PFSK-1 (cell line): ENCODE data around the gene ADAM23.

ENCODE experiments used
- FOXP2 ChIP-seq: optimal IDR thresholded peaks from 2 replicates; pipeline ENCODE3; 2011; ENCODE audit warnings: borderline replicate concordance, control low read depth, inconsistent platforms; ENCODE audit not compliant: insufficient read depth; ENCODE audit errors: extremely low read length, extremely low read depth
- POLR2AphosphoS5 ChIP-seq: IDR thresholded peaks from 2 replicates; pipeline ENCODE4 v1.6.1; 2012; ENCODE audit warnings: low read depth, mild to moderate bottlenecking, control low read depth, low read length, moderate library complexity
- REST ChIP-seq, 2 experiments: IDR thresholded peaks; 2 replicates each; pipeline versions ENCODE4 v1.6.1 to v1.8.0; 2011 to 2012; ENCODE audit warnings: low read depth in 2 of 2, low read length in 2 of 2, control low read depth in 1 of 2, inconsistent platforms in 1 of 2, mild to moderate bottlenecking in 1 of 2, moderate library complexity in 1 of 2; ENCODE audit not compliant: insufficient read depth in 1 of 2
- SIN3A ChIP-seq: IDR thresholded peaks from 2 replicates; pipeline ENCODE4 v1.6.1; 2012; ENCODE audit warnings: mild to moderate bottlenecking, low read length, moderate library complexity, borderline replicate concordance; ENCODE audit not compliant: insufficient read depth
- TAF1 ChIP-seq: IDR thresholded peaks from 2 replicates; pipeline ENCODE4 v1.6.1; 2012; ENCODE audit warnings: low read length, control low read depth, borderline replicate concordance; ENCODE audit not compliant: insufficient read depth

- no peak for TF ChIP-seq TAF1
- no peak for TF ChIP-seq POLR2AphosphoS5
- TF ChIP-seq REST (IDR thresholded peaks at IDR 0.05; ENCODE audit: insufficient read depth in 1 of 2, low read depth in 2 of 2, low read length in 2 of 2), result no peak
- TF ChIP-seq SIN3A, result no peak
- no peak for TF ChIP-seq FOXP2
Measured at GRCh38 chr2:206585335-206585734, 142.0 kb downstream of the ADAM23 start.
